Renal cortical epithelial cell (primary cell): ENCODE data around the gene RIPOR2. TPM values are rescaled to one million over a fixed set of nuclear protein-coding genes. Genes with fewer than 3 reads are reported as not detected.

Experiments used
- DNase-seq: peaks from one replicate; pipeline ENCODE4 v3.0.0-alpha.2; 2011; ENCODE audit warnings: low read depth
- total RNA-seq: library from RNA; depleted of rRNA; stranded (reverse); fragments of >200 nt; gene quantifications from 2 replicates; pipeline ENCODE4 v1.2.3, GENCODE V29; 2014

The RIPOR2 gene
- total RNA-seq, 1 donor from 2014 or later: 0.60 TPM

GRCh38 chr6:24875534-24875901, 60.2 kb downstream of the RIPOR2 start:
- DNase-seq: no peak

DNA sequence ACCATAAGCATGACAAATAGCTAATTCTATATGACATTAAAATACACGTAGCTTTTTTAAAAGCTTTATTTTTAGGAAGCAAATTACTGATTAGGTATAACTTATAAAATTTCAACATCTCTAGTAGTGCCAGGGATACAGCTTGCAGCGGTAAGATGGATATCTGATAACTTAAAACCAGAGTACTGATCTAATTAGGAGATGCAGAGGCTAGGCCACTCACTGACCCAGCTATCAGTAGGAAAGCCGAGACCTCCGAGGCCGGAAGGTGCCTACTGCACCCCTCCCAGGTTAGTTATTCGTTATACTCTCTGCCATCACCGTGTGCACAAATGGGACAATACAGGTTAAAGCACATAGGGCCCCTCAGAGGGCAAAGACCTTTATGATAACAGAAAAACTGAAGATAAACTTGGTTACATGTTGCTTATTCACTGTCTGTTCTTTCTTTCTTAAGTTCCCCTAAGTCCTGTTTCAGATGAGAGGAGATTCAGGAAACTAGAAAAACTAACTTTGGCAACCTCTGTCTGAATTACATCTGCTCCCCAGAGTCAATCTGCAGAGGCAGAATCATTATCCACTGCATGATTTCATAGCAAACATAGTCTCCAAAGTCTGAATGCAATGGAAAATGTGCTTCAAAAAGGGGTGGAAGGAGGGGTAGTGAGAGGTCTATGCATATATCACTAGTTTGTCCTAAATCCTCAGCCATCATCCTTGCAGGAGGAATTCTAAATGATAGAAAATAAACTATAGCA, 60.8 kb downstream of the RIPOR2 start:
- DNase-seq: no peak

DNA sequence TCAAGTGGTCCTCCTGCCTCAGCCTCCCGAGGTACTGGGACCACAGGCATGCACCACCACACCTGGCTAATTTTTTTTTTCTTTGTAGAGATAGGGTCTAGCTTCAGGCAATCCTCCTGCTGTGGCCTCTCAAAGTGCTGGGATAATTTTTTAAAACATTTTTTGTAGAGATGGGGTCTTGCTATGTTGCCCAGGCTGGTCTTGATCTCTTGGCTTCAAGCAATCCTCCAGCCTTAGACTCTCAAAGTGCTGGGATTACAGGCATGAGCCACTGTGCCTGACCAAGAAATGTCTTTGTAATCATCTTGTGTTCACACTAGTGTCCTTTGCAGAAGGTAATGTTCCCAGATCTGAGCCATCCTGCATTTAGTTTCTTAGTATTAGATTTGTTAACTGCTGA, 61.6 kb downstream of the RIPOR2 start:
- DNase-seq: no peak

- no peak for DNase-seq
Measured at GRCh38 chr6:24872779-24873178, 63.0 kb downstream of the RIPOR2 start.

DNA sequence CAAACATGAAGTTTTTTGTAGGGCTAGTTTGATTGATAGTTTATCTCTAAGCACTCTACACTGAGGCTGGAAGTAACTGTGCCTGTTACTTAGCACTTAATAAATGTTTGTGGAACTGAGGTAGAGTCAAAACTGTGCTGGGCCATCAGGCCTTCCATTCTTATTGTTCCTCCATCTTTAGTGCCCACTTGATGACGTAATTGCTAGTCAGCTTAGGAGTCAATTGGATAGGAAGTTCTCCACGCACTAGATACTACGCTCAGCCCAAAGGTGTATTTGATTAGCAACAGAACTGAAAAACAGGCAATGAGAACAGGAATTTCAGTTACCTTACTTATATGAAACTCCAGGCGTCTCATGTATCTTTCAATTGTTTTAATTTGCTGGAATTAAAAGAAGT, 67.0 kb downstream of the RIPOR2 start:
- no peak for DNase-seq

- no peak for DNase-seq
Measured at GRCh38 chr6:24867104-24867703, 68.6 kb downstream of the RIPOR2 start.

DNA sequence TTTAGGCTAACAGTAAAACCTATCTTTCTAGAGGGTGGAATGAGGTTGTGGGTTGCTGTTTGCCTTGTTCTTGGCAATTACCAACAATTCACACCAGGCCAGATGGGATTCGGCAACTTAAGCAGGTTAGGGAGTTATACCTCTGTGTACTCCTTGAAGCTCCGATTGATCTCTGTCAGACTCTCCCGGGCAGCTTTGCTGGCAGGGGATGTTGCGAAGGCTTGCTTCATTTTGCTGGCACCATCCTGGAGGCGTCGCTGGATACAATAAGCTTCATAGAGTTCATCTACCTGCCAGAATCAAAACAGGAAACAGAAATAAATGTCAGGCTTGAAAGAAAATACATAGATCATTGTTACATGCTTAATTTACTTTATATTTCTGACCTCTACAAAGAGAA, 70.6 kb downstream of the RIPOR2 start:
- DNase-seq: no peak

DNA sequence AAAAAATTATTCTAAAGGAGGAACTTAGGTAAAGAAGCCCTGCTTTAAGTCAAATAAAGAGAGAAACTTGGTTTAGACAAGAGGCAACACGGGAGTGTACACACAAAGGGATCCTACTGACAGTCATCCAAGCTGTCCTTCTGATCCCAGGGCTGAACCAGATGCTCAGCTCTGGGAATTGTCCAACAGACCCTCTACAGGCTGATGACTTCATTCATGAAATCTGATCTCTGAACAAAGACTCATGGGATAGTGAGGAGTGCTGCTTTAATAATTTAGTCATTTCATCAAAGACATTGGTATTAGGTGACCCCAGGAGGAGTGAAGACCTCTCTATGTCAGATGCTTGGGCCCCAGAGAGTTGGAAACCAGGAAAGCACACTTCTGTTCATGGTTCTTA, 71.4 kb downstream of the RIPOR2 start:
- DNase-seq: no peak

- no peak for DNase-seq
Measured at GRCh38 chr6:24861934-24862333, 73.8 kb downstream of the RIPOR2 start.

DNA sequence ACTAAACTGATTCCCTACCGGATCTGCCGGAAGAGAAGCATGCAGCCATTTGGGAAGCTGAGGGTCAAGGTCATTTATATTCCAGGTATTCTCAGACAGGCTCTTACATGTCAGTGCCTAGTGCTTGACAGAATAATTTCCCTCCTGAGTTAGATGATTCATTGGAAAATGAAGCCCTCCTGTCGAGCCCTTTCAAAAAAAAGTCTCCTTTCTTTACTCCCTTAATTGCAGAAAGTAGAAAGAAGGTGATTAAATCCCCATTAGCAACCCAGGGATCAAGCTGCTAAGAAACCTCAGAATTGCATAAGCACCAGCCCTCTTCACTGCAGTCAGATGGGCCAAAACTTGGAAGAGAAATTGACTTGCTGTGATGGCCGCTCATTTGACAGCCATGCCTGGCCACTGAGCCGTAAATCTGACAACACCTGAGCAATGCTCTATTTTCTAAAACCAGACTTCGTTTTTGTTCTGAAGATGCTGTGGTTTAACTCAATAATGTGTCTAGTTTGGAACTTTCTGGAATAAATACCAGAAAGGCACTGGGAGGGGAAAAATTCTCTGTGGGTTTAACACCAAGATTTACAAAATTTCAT, 76.1 kb downstream of the RIPOR2 start:
- peak; percentile 57 for DNase-seq

DNA sequence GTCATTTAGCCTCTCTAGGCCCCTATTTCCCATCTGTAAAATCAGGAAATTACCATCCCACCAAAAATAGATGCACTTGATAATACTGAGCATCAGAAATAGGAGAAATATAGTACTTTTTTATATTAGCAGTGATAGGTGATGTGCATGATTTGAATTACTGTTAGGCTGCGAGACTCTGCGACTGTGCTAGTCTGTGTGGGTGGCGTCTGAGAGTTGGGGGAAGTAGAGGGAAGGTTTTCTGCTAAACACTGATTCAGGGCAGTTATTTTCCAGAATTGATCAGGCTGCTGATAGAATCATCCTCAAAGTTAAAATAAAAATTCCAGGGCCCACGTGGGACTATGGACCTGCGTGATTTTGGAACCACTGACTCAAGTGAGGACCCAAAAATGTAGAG, 76.6 kb downstream of the RIPOR2 start:
- no peak for DNase-seq

GRCh38 chr6:24858177-24858653, 77.5 kb downstream of the RIPOR2 start:
- DNase-seq: peak; percentile 91

GRCh38 chr6:24856901-24857670, 78.7 kb downstream of the RIPOR2 start:
- no peak for DNase-seq

DNA sequence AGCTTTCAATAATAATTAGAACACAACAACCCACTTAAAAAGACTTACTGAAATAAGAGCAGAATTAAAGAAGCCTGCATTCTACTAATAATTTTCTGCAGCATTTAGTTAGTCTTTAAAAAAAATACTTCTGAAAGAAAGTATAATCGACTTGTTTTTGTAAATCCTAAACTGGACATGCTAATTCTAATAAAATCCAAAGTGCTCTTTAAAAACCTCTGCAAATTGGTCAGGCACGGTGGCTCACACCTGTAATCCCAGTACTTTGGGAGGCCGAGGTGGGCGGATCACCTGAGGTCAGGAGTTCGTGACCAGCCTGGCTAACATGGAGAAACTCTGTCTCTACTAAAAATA, 79.5 kb downstream of the RIPOR2 start:
- DNase-seq: no peak

- DNase-seq: peak; percentile 66
Measured at GRCh38 chr6:24855395-24856245, 80.1 kb downstream of the RIPOR2 start.

- DNase-seq: no peak
Measured at GRCh38 chr6:24854077-24854666, 81.6 kb downstream of the RIPOR2 start.

GRCh38 chr6:24851086-24851485, 84.7 kb downstream of the RIPOR2 start:
- DNase-seq: peak; percentile 62

- DNase-seq: no peak
Measured at GRCh38 chr6:24849713-24850112, 86.0 kb downstream of the RIPOR2 start.

DNA sequence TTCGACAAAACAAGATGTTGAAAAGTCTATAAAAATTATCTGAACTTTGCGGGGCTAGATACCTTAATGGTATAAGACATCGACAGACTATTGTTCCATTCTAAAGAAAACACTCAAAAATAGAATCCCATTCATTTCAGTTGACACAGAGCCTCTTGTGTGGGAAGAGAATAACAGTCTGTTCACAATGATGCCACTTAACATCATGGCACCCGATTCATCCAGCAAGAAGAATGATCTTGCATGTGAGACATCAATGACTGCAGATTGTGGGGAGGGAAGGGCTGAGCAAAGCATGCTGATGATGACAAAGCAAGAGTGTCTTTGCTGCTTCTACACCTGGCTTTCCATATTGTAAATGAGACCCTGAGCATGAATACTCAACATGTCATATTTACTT, 87.3 kb downstream of the RIPOR2 start:
- DNase-seq: no peak

GRCh38 chr6:24847402-24847801, 88.4 kb downstream of the RIPOR2 start:
- DNase-seq: no peak

DNA sequence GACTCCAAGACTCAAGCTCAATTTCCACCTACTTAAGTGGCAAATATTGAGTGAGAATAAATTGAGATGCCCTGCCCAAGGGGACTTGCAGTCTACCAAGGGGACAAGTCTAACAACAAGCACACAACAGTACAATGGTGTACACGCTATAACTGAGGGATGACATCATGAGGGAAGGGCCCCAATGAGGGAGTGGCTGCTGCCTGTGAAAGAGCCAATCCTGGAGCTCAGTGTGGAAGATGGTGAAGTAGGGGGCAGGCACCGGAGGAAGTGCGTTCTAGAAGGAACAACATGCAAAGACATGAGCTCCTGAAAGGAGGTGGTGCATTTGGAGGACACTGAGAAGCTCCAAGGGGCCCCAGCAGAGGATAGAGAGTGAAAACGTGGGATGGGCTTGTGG, 90.2 kb downstream of the RIPOR2 start:
- no peak for DNase-seq
